ENCODE results near the gene RASGRP2. TPM values are rescaled to one million over a fixed set of nuclear protein-coding genes. Genes with fewer than 3 reads are reported as not detected.

The RASGRP2 gene
- total RNA-seq = 1 to 10 TPM; 3.5 to 4.6 TPM

- Mint-ChIP-seq H3K4me3 (peak within 1 kb of the TSS; percentile 83), H3K36me3 (no peaks in the 10 kb centered on the region), H3K27ac (peak within 1 kb of the TSS; percentile 49), H3K9me3 (no peaks in the 10 kb centered on the region), H3K4me1 (peaks cover 22% of the 10 kb centered on the region), H3K27me3 (peaks cover 7% of the 10 kb centered on the region)
- peak; percentile 81 for DNase-seq
These were observed at the start of gene RASGRP2 for GRCh38 chr11:64743591-64744543. Gene RASGRP2 (minus strand): TSS chr11:64744142. CDS start chr11:64742866, 1,276 bp downstream.

GRCh38 chr11:64792482-64792881 lies 48.5 kb upstream of the RASGRP2 start:
- H3K4me1 Mint-ChIP-seq = peaks cover 25% of the 10 kb centered on the region
- no peaks in the 10 kb centered on the region for H3K9me3 Mint-ChIP-seq
- DNase-seq = no peak
- H3K27me3 Mint-ChIP-seq = no peaks in the 10 kb centered on the region
- no peak overlapping the region for H3K4me3 Mint-ChIP-seq
- H3K36me3 Mint-ChIP-seq = peaks cover 7% of the 10 kb centered on the region
- H3K27ac Mint-ChIP-seq = no peak overlapping the region

GRCh38 chr11:64791781-64792291 lies 47.9 kb upstream of the RASGRP2 start:
- no peak overlapping the region for H3K27ac Mint-ChIP-seq
- H3K4me3 Mint-ChIP-seq = no peak overlapping the region
- H3K36me3 Mint-ChIP-seq = peaks cover 7% of the 10 kb centered on the region

GRCh38 chr11:64790205-64791095 lies 46.5 kb upstream of the RASGRP2 start:
- Mint-ChIP-seq H3K4me1 (peaks cover 17% of the 10 kb centered on the region), H3K27me3 (no peaks in the 10 kb centered on the region), H3K27ac (no peak overlapping the region), H3K4me3 (no peak overlapping the region), H3K9me3 (no peaks in the 10 kb centered on the region), H3K36me3 (peaks cover 2% of the 10 kb centered on the region)
- DNase-seq = no peak

More at GRCh38 chr11:64791781-64792291, 47.9 kb upstream of the RASGRP2 start:
- Mint-ChIP-seq H3K27me3 (no peaks in the 10 kb centered on the region), H3K4me1 (peaks cover 25% of the 10 kb centered on the region), H3K9me3 (no peaks in the 10 kb centered on the region)
- no peak for DNase-seq

GRCh38 chr11:64789331-64790204 lies 45.6 kb upstream of the RASGRP2 start:
- Mint-ChIP-seq H3K4me1 (peaks cover 16% of the 10 kb centered on the region), H3K27ac (no peak overlapping the region), H3K9me3 (no peaks in the 10 kb centered on the region), H3K4me3 (no peak overlapping the region), H3K27me3 (no peaks in the 10 kb centered on the region), H3K36me3 (peaks cover 2% of the 10 kb centered on the region)
- DNase-seq = no peak

GRCh38 chr11:64788321-64789215 lies 44.6 kb upstream of the RASGRP2 start:
- Mint-ChIP-seq H3K9me3 (no peaks in the 10 kb centered on the region), H3K27ac (no peak overlapping the region), H3K27me3 (no peaks in the 10 kb centered on the region), H3K4me1 (peaks cover 8% of the 10 kb centered on the region), H3K4me3 (no peak overlapping the region), H3K36me3 (no peaks in the 10 kb centered on the region)
- DNase-seq = no peak

GRCh38 chr11:64787526-64788320 lies 43.8 kb upstream of the RASGRP2 start:
- Mint-ChIP-seq H3K9me3 (no peaks in the 10 kb centered on the region), H3K4me3 (no peak overlapping the region), H3K4me1 (peaks cover 6% of the 10 kb centered on the region), H3K27ac (peak overlapping the region; percentile 48), H3K36me3 (no peaks in the 10 kb centered on the region), H3K27me3 (no peaks in the 10 kb centered on the region)
- DNase-seq = no peak

GRCh38 chr11:64786308-64786707 lies 42.4 kb upstream of the RASGRP2 start:
- DNase-seq = no peak
- no peak overlapping the region for H3K4me3 Mint-ChIP-seq
- no peak overlapping the region for H3K27ac Mint-ChIP-seq
- H3K9me3 Mint-ChIP-seq = no peaks in the 10 kb centered on the region
- no peaks in the 10 kb centered on the region for H3K36me3 Mint-ChIP-seq
- H3K27me3 Mint-ChIP-seq = no peaks in the 10 kb centered on the region
- peaks cover 6% of the 10 kb centered on the region for H3K4me1 Mint-ChIP-seq

- no peak for DNase-seq
- H3K9me3 Mint-ChIP-seq = no peaks in the 10 kb centered on the region
- no peak overlapping the region for H3K27ac Mint-ChIP-seq
- no peaks in the 10 kb centered on the region for H3K36me3 Mint-ChIP-seq
- peaks cover 12% of the 10 kb centered on the region for H3K4me1 Mint-ChIP-seq
- H3K4me3 Mint-ChIP-seq = no peak overlapping the region
- no peaks in the 10 kb centered on the region for H3K27me3 Mint-ChIP-seq
These were observed 41.1 kb upstream of the RASGRP2 start for GRCh38 chr11:64784813-64785581.

GRCh38 chr11:64778473-64779298 lies 34.7 kb upstream of the RASGRP2 start, which contains the start of gene SF1:
Gene SF1 (minus strand): TSS chr11:64778542. CDS start chr11:64778392, 150 bp downstream.
- H3K36me3 Mint-ChIP-seq = peaks cover 42% of the 10 kb centered on the region
- no peaks in the 10 kb centered on the region for H3K27me3 Mint-ChIP-seq
- H3K27ac Mint-ChIP-seq = peak within 1 kb of the TSS; percentile 97
- DNase-seq = peak; percentile 98
- H3K4me1 Mint-ChIP-seq = peaks cover 50% of the 10 kb centered on the region
- H3K4me3 Mint-ChIP-seq = peak within 1 kb of the TSS; percentile 91
- H3K9me3 Mint-ChIP-seq = no peaks in the 10 kb centered on the region

GRCh38 chr11:64778223-64778472 lies 34.2 kb upstream of the RASGRP2 start:
- Mint-ChIP-seq H3K4me3 (peak overlapping the region; percentile 85), H3K36me3 (peaks cover 48% of the 10 kb centered on the region), H3K27me3 (no peaks in the 10 kb centered on the region), H3K27ac (peak overlapping the region; percentile 97), H3K4me1 (peaks cover 55% of the 10 kb centered on the region), H3K9me3 (no peaks in the 10 kb centered on the region)
- no peak for DNase-seq
